GM12891 (cell line): ENCODE results near the gene FIGN.

Experiments used
- POLR2A ChIP-seq: IDR thresholded peaks from 2 replicates; pipeline ENCODE4 v1.6.1; 2011; ENCODE audit warnings: low read depth, low read length, control low read depth
- POLR2AphosphoS5 ChIP-seq: IDR thresholded peaks from 2 replicates; pipeline ENCODE4 v1.6.1; 2011; ENCODE audit warnings: low read depth, low read length, control low read depth
- POU2F2 ChIP-seq: IDR thresholded peaks from 2 replicates; pipeline ENCODE4 v1.6.1; 2011; ENCODE audit warnings: low read depth, mild to moderate bottlenecking, control low read depth, low read length, moderate library complexity

DNA sequence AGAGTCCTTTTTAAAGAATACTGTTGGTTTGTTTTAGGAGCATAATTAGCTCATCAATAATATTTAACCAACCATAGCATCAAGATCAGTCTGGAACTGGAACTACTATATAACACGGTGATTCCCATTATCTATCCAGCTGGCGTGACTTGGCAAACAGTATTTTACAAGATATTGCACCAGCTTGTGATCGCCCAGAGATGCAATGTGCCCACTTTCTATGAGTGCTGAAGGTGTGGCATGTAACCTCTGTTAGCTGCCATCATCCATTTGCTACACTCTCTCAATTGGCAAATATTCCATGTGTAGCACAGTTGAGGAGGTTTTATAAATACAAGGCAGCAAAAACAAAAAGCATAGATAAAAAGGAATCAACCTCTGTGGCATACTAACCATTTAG is 64.9 kb downstream of the FIGN start:
- TF ChIP-seq POLR2AphosphoS5 (no peak), POLR2A (no peak), POU2F2 (no peak)
